MM.1S (cell line): ENCODE data around the gene ZP2.

ENCODE experiments used
- EZH2 ChIP-seq: fragments of 300-600 bp; sonication (generic); optimal IDR thresholded peaks from 2 replicates; pipeline ENCODE3; 2017; ENCODE audit warnings: low read depth, mild to moderate bottlenecking, antibody characterized with exemption, low read length, mixed read lengths
- EZH2phosphoT487 ChIP-seq: fragments of 300-600 bp; sonication (generic); IDR thresholded peaks from 2 replicates; pipeline ENCODE4 v1.6.1; 2018; ENCODE audit warnings: antibody characterized with exemption, low read length
- TF ChIP-seq, protein P1 (sequence below): fragments of 300-600 bp; sonication (generic); IDR thresholded peaks from 2 replicates; pipeline ENCODE4 v1.5.1; 2016; ENCODE audit warnings: antibody characterized with exemption, low read length, mixed read lengths

DNA sequence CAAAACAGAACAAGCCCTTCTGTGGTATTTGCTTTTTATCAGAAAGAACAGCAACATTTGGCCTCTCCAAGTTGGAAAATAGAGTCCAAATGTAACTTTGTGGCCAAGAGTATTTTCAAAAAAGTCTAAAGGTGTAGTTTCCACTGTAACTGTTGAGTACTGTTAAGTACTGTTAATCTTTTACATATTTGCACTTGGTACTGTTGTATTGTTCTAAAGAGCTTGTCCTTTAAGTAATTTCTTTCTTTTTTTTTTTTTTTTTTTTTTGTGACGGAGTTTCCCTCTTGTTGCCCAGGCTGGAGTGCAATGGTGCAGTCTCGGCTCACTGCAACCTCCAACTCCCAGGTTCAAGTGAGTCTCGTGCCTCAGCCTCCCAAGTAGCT, 31.4 kb downstream of the ZP2 start:
- TF ChIP-seq, protein P1, sequence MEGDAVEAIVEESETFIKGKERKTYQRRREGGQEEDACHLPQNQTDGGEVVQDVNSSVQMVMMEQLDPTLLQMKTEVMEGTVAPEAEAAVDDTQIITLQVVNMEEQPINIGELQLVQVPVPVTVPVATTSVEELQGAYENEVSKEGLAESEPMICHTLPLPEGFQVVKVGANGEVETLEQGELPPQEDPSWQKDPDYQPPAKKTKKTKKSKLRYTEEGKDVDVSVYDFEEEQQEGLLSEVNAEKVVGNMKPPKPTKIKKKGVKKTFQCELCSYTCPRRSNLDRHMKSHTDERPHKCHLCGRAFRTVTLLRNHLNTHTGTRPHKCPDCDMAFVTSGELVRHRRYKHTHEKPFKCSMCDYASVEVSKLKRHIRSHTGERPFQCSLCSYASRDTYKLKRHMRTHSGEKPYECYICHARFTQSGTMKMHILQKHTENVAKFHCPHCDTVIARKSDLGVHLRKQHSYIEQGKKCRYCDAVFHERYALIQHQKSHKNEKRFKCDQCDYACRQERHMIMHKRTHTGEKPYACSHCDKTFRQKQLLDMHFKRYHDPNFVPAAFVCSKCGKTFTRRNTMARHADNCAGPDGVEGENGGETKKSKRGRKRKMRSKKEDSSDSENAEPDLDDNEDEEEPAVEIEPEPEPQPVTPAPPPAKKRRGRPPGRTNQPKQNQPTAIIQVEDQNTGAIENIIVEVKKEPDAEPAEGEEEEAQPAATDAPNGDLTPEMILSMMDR = no peak
- TF ChIP-seq EZH2 (no peak), EZH2phosphoT487 (no peak)
